ENCODE results near the gene OOSP1. TPM values are rescaled to one million over a fixed set of nuclear protein-coding genes. Genes with fewer than 3 reads are reported as not detected.

OOSP1 gene
- total RNA-seq, 1 experiment from 2014 or later = not detected

- Histone ChIP-seq H3K4me3 (ENCODE audit: insufficient read depth, low read depth, low read length) (no peak overlapping the region), H3K36me3 (replicated peaks; ENCODE audit: control insufficient read depth, insufficient read depth, low read length) (no peaks in the 10 kb centered on the region), H3K27me3 (ENCODE audit: control insufficient read depth, insufficient read depth, low read length) (no peaks in the 10 kb centered on the region)
- DNase-seq = no peak
Observed at GRCh38 chr11:59941091-59941490, 2.9 kb downstream of the OOSP1 start.

GRCh38 chr11:59943997-59944714, 5.9 kb downstream of the OOSP1 start:
- Histone ChIP-seq H3K27me3 (ENCODE audit: control insufficient read depth, insufficient read depth, low read length) (no peaks in the 10 kb centered on the region), H3K36me3 (replicated peaks; ENCODE audit: control insufficient read depth, insufficient read depth, low read length) (no peaks in the 10 kb centered on the region), H3K4me3 (ENCODE audit: insufficient read depth, low read depth, low read length) (no peak overlapping the region)
- DNase-seq = no peak

- Histone ChIP-seq H3K4me3 (ENCODE audit: insufficient read depth, low read depth, low read length) (no peak overlapping the region), H3K36me3 (replicated peaks; ENCODE audit: control insufficient read depth, insufficient read depth, low read length) (no peaks in the 10 kb centered on the region), H3K27me3 (ENCODE audit: control insufficient read depth, insufficient read depth, low read length) (no peaks in the 10 kb centered on the region)
- DNase-seq = no peak
Observed at GRCh38 chr11:59944720-59945119, 6.5 kb downstream of the OOSP1 start.

- DNase-seq = no peak
- H3K4me3 ChIP-seq (ENCODE audit: insufficient read depth, low read depth, low read length) = no peak overlapping the region
- H3K36me3 ChIP-seq (replicated peaks; ENCODE audit: control insufficient read depth, insufficient read depth, low read length) = no peaks in the 10 kb centered on the region
- H3K27me3 ChIP-seq (ENCODE audit: control insufficient read depth, insufficient read depth, low read length) = no peaks in the 10 kb centered on the region
Observed at GRCh38 chr11:59953463-59954218, 15.4 kb downstream of the OOSP1 start.

GRCh38 chr11:59954219-59954847, 16.1 kb downstream of the OOSP1 start:
- Histone ChIP-seq H3K36me3 (replicated peaks; ENCODE audit: control insufficient read depth, insufficient read depth, low read length) (no peaks in the 10 kb centered on the region), H3K4me3 (ENCODE audit: insufficient read depth, low read depth, low read length) (no peak overlapping the region), H3K27me3 (ENCODE audit: control insufficient read depth, insufficient read depth, low read length) (no peaks in the 10 kb centered on the region)
- no peak for DNase-seq

GRCh38 chr11:59957094-59957493, 18.9 kb downstream of the OOSP1 start:
- DNase-seq = no peak
- Histone ChIP-seq H3K27me3 (ENCODE audit: control insufficient read depth, insufficient read depth, low read length) (no peaks in the 10 kb centered on the region), H3K4me3 (ENCODE audit: insufficient read depth, low read depth, low read length) (no peak overlapping the region), H3K36me3 (replicated peaks; ENCODE audit: control insufficient read depth, insufficient read depth, low read length) (no peaks in the 10 kb centered on the region)

- no peak for DNase-seq
- Histone ChIP-seq H3K36me3 (replicated peaks; ENCODE audit: control insufficient read depth, insufficient read depth, low read length) (no peaks in the 10 kb centered on the region), H3K4me3 (ENCODE audit: insufficient read depth, low read depth, low read length) (no peak overlapping the region), H3K27me3 (ENCODE audit: control insufficient read depth, insufficient read depth, low read length) (no peaks in the 10 kb centered on the region)
Observed at GRCh38 chr11:59960502-59961381, 22.5 kb downstream of the OOSP1 start.

GRCh38 chr11:59962107-59962482, 23.9 kb downstream of the OOSP1 start:
- H3K27me3 ChIP-seq (ENCODE audit: control insufficient read depth, insufficient read depth, low read length) = no peaks in the 10 kb centered on the region

GRCh38 chr11:59963733-59964132, 25.5 kb downstream of the OOSP1 start, which contains the start of gene OOSP4A:
OOSP4A (plus strand) TSS chr11:59964033; CDS start chr11:59964033, 0 bp downstream.
- DNase-seq = no peak
- Histone ChIP-seq H3K27me3 (ENCODE audit: control insufficient read depth, insufficient read depth, low read length) (no peaks in the 10 kb centered on the region), H3K4me3 (ENCODE audit: insufficient read depth, low read depth, low read length) (no peak within 1 kb of the TSS), H3K36me3 (replicated peaks; ENCODE audit: control insufficient read depth, insufficient read depth, low read length) (no peaks in the 10 kb centered on the region)

More at GRCh38 chr11:59962107-59962482, 23.9 kb downstream of the OOSP1 start:
- DNase-seq = no peak
- H3K4me3 ChIP-seq (ENCODE audit: insufficient read depth, low read depth, low read length) = no peak overlapping the region
- no peaks in the 10 kb centered on the region for H3K36me3 ChIP-seq (replicated peaks; ENCODE audit: control insufficient read depth, insufficient read depth, low read length)

GRCh38 chr11:59965424-59965823, 27.2 kb downstream of the OOSP1 start:
- Histone ChIP-seq H3K27me3 (ENCODE audit: control insufficient read depth, insufficient read depth, low read length) (no peaks in the 10 kb centered on the region), H3K4me3 (ENCODE audit: insufficient read depth, low read depth, low read length) (no peak overlapping the region), H3K36me3 (replicated peaks; ENCODE audit: control insufficient read depth, insufficient read depth, low read length) (no peaks in the 10 kb centered on the region)
- no peak for DNase-seq

- Histone ChIP-seq H3K27me3 (ENCODE audit: control insufficient read depth, insufficient read depth, low read length) (no peaks in the 10 kb centered on the region), H3K4me3 (ENCODE audit: insufficient read depth, low read depth, low read length) (no peak overlapping the region), H3K36me3 (replicated peaks; ENCODE audit: control insufficient read depth, insufficient read depth, low read length) (no peaks in the 10 kb centered on the region)
- DNase-seq = no peak
Observed at GRCh38 chr11:59966201-59966600, 28.0 kb downstream of the OOSP1 start.

GRCh38 chr11:59967677-59968394, 29.6 kb downstream of the OOSP1 start:
- Histone ChIP-seq H3K27me3 (ENCODE audit: control insufficient read depth, insufficient read depth, low read length) (no peaks in the 10 kb centered on the region), H3K36me3 (replicated peaks; ENCODE audit: control insufficient read depth, insufficient read depth, low read length) (no peaks in the 10 kb centered on the region), H3K4me3 (ENCODE audit: insufficient read depth, low read depth, low read length) (no peak overlapping the region)
- no peak for DNase-seq

- no peak for DNase-seq
- Histone ChIP-seq H3K27me3 (ENCODE audit: control insufficient read depth, insufficient read depth, low read length) (no peaks in the 10 kb centered on the region), H3K36me3 (replicated peaks; ENCODE audit: control insufficient read depth, insufficient read depth, low read length) (no peaks in the 10 kb centered on the region), H3K4me3 (ENCODE audit: insufficient read depth, low read depth, low read length) (no peak overlapping the region)
Observed at GRCh38 chr11:59968395-59968783, 30.2 kb downstream of the OOSP1 start.

GRCh38 chr11:59973097-59973496, 34.9 kb downstream of the OOSP1 start:
- DNase-seq = peak; percentile 5
- H3K27me3 ChIP-seq (ENCODE audit: control insufficient read depth, insufficient read depth, low read length) = no peaks in the 10 kb centered on the region
- no peak overlapping the region for H3K4me3 ChIP-seq (ENCODE audit: insufficient read depth, low read depth, low read length)
- no peaks in the 10 kb centered on the region for H3K36me3 ChIP-seq (replicated peaks; ENCODE audit: control insufficient read depth, insufficient read depth, low read length)
